GM12873 (cell line): Measurements from ENCODE around the gene MTMR3.

Experiments
- CTCF ChIP-seq: IDR thresholded peaks from 2 replicates; pipeline ENCODE4 v1.5.1; 2012; ENCODE audit warnings: low read depth, mild to moderate bottlenecking, moderate library complexity, low read length, control low read depth; ENCODE audit not compliant: insufficient read depth; ENCODE audit errors: missing control alignments

The MTMR3 gene

GRCh38 chr22:30016596-30016995 lies 133.6 kb downstream of the MTMR3 start:
- TF ChIP-seq CTCF: no peak

- no peak for TF ChIP-seq CTCF
Measured at GRCh38 chr22:30017375-30018223, 134.6 kb downstream of the MTMR3 start.

GRCh38 chr22:30020511-30020910 lies 137.5 kb downstream of the MTMR3 start:
- TF ChIP-seq CTCF: no peak

- TF ChIP-seq CTCF: no peak
Measured at GRCh38 chr22:30021338-30021737, 138.4 kb downstream of the MTMR3 start.

GRCh38 chr22:30021881-30022619 lies 139.1 kb downstream of the MTMR3 start:
- TF ChIP-seq CTCF: no peak

- TF ChIP-seq CTCF: no peak
Measured at GRCh38 chr22:30023099-30023660, 140.2 kb downstream of the MTMR3 start.

- TF ChIP-seq CTCF: no peak
Measured at GRCh38 chr22:30024231-30024630, 141.3 kb downstream of the MTMR3 start.
